Measurements from ENCODE around the gene CMTM1. TPM values are rescaled to one million over a fixed set of nuclear protein-coding genes. Genes with fewer than 3 reads are reported as not detected.
A peak's percentile ranks its signal among the peaks of the same experiment; 100 is the strongest.

The CMTM1 gene, protein sequence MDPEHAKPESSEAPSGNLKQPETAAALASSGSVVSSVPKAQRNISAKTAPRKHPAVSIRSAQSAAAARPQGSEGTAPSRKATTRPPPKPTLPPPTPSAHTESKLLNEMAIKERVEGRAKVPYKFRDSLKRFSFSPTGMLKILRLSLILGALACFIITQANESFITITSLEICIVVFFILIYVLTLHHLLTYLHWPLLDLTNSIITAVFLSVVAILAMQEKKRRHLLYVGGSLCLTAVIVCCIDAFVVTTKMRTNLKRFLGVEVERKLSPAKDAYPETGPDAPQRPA
- polyA plus RNA-seq (ENCODE audit: insufficient read length in 3 of 3) = 1 to 10 TPM; 6.8 to 9.3 (median 8.2) TPM
- long read RNA-seq, donor 1 = 0 reads
- long read RNA-seq, donor 2 = 0 reads
- long read RNA-seq, donor 3 = 0 reads
- long read RNA-seq, donor 4 = 0 reads
- long read RNA-seq, donor 5 = 0 reads
- long read RNA-seq, donor 6 = 0 reads
- long read RNA-seq, donor 7 = 0 reads
- long read RNA-seq, donor 8 = 0 reads
- long read RNA-seq, donor 9 = 0 reads
- long read RNA-seq, donor 10 = 0 reads
- long read RNA-seq, donor 11 = 0 reads
- long read RNA-seq, donor 12 = 0 reads
- long read RNA-seq, donor 13 = 0 reads
- long read RNA-seq, donor 14 = 0 reads
- long read RNA-seq, donor 15 = 0 reads
- long read RNA-seq, donor 16 = 0 reads

DNA sequence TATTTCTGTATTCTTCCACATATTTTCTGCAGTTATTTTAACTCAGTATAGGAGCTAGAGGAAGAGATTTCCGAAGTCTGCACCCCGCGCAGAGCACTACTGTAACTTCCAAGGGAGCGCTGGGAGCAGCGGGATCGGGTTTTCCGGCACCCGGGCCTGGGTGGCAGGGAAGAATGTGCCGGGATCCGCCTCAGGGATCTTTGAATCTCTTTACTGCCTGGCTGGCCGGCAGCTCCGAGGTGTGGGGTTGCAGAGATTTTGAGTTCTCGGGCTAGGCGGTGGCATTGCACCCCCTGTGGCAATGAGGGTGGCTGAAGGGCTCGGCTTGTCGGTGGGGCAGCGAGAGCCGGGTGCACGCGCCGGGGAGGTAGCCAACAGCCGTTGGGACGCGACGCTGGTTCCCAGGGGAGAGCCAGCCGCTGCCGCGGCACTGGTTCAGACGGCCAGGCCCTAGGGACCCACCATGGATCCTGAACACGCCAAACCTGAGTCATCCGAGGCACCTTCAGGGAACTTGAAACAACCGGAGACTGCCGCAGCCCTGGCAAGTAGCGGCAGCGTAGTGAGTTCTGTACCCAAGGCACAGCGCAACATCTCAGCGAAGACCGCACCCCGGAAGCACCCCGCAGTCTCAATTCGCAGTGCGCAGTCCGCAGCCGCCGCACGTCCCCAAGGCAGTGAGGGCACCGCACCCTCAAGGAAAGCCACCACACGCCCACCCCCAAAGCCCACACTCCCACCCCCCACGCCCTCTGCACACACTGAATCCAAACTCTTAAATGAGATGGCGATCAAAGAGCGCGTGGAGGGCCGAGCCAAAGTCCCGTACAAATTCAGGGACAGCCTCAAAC lies at the start of gene CMTM1:
Gene CMTM1 (plus strand): TSS at position 389 of the 851 bp plus-strand sequence. CDS start 75 bp downstream, at position 464.
- no peak for DNase-seq

DNA sequence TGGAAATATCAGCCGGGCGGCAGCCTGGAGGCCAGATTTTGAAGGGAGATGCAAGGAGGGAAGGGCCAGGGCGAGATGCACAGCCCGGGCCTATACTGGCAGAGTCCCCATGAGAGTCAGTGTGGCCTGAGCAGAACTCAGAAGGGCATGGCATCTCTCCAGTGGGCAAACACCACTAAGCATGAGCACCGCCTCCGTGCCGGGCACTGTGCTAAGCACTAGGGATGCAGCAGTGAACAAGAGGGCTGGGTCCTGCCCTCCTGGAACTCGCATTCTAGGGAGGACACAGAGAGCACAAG lies 49.8 kb upstream of the CMTM1 start:
- DNase-seq = no peak

DNA sequence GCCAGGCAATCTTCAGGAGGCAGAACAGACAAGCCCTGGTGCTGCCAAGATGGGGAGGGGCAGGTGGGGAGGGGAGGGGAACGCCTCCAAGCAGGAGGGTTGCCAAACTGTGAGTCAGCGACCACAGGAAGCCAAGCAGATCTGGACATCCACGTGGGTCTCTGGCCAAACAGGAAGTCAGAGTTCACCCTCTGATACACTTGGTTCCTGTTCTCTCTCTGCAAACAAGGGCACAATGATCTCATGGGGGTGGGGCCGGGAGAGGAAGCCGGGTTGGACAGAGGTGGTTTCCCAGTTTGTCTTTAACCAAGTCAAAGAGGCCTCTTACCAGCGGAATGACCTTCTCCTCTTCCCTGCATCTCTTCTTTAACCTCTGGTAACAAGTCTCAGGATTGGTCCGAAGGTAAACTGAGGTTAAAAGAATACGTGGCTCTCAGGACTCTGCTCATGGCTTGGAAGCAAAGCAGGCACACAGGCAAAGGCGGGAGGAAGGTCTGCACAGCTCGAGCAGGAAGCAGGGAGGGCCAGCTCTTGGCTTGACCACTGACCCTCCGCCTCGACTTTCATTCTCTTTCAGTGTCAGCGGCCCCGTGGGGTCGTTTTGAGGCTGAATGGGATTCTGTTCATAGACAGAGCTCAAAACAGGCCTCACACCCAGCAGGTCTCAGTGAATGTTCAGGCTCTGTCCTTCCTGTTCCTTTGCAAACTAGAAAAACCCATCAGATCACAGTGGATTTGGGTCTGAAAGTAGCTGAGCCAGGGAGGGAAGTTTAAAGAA lies 49.2 kb upstream of the CMTM1 start:
- peak; percentile 86 for DNase-seq

DNA sequence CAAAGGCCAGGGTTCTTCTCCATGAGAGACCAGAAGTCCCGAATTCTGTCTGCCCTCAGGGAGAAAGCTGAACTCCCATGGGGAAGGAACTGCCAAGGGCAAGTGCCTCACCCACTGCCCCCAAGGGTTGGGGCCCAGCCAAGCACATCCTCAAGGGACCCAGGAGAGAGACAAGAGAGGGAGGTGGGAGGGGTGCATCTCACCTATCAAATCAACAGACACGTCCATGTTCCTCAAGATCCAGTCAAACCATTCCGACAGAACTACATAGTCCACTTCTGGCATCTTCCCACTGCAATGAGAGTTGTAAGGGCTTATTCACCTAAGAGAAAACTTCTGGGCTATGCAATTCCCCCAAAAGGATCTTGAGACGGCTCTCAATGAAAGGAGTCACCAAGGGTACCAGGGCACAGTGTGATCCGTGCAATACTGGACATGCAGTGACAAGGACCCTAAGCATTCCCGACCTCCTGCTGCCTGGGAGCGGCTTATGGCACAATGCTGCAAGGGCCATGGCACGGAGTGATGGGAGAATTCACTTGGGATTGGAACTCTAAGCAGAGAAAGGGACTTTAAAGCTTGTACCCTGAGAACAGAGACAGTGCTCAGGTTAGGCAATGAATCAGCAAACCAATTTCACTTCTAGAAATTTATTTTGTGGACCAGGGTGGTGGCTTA lies 48.5 kb upstream of the CMTM1 start:
- DNase-seq = no peak

DNA sequence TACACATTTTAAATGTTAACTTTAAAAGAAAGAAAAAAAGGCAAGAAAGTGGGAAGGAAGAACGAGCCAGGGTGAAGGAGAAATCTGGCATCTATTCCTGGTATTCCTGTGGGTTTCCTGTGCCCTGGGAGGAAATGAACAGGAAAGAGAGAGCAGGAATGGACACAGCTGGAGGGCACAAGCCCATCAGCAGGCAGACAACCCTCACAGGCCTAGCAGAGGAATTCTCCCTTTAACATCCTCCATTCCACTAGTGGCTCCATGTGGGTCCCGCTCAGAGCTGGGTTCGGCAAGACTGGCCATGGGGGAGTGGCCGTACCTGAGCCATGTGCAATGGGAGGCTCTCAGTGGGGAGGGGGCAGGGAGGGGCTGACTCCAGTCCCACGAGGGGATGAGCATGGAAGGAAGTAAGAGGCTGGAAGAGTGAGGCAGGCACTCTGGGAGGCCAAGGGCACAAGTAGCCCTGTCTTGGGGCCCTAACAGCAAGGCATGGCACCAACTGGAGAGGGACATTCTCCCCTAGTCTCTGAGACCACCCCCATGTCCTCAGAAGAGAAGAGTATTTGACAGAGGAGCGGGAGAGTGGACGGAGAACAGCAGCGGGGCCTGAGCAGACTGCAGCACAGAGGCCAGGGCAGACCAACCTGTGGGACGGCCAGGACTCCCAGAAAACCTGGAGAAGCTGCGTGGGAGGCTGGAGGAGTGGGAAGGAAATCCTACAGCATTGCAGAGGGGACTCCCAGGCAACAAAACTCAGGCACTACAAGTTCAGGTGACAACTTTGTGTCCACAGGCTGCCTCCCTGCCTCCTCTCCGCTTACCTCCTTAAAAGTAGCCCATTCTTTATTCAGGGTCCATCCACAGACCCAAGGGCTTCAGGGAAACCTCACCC lies 46.5 kb upstream of the CMTM1 start:
- DNase-seq = no peak

DNA sequence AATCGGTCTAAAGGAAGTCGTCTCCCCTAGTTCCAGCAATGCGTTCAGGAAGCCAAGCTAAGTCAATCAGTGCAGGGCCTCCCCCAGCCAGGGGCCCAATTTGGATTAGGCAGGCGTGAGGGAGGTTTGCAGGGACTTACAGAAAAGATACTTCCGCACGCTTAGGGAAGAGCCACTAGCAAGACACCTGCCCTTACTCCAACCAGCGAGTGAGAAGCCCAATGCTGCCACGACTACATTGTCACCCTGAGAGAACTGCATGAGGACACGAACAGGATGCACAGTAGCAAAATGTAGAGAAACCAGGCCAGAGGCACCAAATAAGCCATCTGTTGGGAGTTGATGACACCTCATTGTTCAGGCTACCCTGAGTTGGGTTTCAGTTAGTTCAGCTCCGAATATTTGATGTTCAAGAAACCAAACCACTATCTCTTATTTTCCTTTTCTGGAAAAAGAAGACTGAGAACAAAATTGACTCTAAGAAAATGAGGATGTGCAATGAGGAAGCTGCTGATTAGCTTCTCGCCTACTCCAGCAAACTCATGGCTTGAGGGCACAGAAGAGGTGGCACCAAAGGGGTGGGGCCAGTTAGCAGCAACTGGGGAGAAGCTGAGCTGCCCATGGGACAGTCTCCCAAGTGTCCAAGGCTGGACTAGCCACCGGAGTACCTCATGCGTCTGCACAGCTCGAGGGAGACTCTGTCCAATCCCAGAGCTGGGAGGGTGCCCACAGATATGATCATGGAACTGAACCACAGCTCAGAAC lies 45.7 kb upstream of the CMTM1 start:
- no peak for DNase-seq

DNA sequence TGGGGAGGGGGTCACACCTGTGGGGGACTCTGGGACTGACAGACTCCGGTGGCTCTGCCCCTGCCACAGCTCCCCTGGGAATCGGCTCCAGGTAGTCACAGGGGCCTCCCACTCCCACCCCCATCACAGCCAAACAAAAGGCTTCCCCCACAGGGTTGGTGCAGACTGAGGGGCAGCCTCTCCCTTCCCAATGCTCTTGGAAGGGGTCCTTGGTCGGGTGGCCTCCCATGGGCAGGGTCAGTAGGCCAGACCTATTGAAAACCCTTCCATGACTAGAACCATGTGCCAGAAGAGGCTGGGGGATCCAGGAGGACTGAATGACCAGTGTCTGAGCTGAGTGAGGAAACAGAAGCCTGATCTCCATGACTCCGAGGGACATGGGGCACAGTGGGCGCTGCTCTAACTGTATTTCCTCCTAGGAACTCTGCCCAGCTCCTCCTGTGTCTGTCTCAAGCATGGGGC lies 45.0 kb upstream of the CMTM1 start:
- no peak for DNase-seq

DNA sequence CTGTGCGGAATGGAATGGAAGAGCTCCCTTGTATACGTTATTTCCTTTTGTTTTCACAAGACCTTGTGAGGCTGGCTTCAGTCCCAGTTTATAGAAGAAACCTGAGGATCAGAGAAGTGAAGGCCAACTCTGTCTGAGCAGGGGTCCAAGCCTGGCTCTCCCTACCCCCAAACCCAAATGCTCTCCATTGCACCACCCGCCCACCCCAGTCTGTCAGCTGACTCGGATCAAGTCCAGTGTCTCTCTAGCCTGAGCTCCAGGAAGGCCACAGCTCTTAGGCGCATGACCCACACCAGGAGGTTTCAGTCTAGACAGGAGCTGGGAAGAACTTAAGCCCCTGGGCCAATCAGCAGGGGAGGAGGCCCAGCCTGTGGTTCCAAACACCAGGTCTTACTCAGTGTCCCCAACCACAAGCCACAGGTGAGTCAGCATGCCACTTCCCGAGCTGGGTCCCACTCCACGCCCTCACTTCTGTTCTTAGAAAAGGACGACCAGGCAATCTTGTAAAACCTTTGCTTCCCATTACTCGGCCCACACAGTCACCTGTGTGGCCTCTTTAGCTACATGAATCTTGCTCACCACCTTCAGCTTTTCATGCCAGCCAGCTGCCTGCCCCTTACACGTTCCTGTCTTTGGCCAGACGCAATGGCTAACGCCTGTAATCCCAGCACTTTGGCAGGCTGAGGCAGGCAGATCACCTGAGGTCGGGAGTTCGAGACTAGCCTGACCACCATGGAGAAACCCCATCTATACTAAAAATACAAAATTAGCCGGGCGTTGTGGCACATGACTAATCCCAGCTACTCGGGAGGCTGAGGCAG lies 44.1 kb upstream of the CMTM1 start:
- no peak for DNase-seq

DNA sequence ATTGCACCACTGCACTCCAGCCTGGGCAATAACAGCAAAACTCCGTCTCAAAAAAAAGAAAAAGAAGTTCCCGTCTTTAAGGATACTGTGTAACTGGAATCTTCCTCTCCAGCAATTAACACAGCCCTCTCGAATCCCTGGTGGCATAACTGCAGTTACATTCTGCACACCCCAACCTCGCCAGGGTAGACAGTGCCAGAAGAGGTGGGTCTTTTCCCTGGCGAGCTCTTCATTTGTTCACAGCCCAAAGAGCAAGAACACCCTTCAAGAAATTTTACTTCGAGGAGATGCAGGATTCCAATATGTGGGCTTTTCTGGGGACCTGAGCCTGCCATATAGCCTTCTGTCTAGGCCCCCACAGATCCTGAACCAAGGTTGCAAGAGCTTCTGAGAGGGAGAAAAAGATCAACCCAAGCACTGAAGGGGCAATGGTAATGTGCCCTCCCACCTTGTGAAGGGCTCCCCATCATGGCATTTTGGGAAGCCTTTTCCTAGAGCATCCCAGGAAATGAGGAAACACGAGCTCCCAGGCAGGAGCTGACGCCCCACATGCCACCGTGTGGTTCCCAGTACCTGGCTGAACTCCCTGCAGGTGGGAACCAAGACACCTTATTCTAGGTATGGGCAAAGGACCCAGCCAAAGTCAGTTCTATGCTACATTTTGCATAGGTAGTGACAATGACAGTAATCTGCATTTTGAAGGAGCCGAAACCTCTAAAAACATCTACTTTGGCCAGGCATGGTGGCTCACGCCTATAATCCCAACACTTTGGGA lies 43.2 kb upstream of the CMTM1 start:
- no peak for DNase-seq

DNA sequence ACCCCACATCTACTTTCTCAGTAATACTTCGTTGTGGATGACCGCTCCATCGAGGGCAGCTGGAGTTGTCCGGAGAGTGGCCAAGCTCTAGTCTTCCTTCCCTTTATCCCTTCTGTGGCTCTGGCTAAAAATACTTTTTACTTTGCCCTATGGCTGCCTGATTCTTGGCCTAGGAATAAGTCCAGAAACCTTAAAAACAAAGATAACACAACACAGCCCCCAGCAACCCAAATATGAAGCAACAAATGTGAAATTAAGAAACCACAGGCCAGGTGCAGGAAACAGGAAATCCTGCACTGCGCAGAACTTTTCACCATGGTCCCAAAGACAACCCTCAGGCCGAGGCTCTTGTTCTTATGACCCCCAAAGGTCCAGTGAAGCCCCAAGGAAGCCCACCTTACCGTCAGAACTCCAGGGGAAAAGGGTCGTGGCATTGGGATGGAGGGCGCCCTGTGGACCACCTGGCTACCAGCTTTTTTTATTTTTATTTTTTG lies 42.3 kb upstream of the CMTM1 start:
- DNase-seq = no peak

DNA sequence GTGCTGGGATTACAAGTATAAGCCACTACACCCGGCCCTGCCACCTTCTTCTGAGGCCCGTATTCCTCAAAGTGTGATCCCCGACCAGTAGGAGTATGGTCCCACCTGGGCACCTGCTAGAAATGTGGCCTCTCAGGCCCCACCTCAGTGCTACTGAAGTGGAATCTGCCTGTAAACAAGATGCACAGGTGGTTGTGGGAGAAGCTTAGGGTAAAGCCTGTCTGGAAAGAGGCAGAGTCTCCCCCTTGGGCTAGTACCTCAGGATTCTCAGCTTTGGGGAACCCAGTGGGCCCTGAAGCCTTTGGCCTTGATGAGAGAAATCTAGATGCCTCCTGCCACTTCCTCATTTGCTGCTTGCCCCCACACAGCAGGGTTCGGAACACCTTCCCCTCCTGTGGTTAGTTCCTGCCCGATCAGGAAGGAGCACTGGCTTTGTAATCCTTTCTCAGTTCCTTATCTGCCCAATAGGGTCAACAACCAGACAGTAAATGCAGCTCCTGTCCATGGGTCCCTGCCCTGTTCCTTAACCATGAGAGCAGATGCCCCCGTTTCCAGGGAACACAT lies 41.6 kb upstream of the CMTM1 start:
- no peak for DNase-seq

DNA sequence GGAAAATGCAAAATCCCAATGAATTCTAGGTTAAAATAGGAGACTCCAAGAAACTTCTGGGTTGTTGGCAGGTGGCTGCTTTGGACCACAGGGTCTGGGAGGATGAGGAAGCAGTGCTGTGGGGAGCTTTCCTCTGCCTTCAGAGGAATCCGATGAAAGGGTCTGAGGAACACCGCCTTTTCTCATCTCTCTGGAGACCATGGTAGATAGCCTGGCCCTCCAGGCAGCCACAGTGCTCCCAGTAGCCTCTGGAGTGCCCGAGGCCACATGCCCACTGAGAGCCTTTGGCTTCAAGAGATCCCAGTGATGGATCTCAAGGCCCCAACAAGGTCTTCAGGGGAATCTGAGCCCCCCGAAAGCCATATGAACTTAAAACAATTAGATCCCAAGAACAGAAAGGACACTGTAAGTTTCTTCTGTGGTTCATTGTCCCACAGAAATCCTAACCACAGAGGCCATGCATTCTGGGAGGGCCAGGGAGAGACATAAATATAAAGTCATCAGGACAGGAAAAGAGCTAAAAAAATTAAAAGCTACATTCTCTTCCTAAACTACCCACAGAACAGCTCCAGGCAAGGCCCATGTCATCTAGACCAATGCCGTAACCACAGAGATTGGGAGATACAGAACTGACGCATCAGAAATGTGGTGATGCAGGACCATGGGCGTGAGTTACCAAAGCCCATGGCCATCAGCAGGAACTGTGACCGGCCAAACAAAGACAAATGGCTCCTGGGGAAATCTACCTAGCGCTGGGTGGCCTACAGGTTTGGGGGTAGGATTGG lies 40.7 kb upstream of the CMTM1 start:
- no peak for DNase-seq

DNA sequence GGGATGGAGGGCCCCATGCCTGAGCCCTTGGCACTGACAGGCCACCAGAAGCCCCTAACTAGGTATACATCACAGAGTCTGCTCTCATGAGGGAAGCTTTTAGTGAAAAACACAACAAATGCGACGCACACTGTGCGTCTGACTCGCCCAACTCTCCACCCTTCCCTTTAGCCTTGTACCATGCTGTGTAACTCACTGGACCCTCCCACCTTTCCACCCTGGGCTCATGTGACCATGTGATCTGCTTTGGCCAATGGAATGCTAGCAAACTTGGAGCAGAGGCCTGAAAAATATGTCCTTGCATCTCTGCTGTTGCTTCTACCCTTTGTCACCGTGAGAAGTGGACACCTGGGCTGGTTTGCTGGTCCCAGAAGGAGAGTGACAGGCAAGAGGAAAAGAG lies 37.9 kb upstream of the CMTM1 start:
- DNase-seq = no peak

DNA sequence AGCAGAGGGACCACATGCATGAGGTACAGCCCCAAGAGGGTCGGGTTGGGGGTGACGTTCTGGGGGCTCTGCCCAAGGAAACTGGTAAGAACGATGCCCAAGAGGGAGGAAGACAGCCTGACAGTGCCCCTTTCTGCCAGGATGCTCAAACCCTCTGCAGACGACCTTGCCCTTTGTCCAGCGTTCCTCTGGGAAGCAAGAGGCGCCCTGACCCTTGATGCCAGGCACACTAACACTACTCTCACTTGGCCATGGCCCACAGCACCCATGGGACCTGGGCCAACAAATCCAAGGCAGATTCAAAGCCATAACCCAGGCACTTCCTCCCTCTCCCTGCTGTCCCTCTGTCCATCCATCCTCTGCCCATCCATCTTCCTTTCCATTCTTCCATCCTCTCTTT lies 36.8 kb upstream of the CMTM1 start:
- no peak for DNase-seq

DNA sequence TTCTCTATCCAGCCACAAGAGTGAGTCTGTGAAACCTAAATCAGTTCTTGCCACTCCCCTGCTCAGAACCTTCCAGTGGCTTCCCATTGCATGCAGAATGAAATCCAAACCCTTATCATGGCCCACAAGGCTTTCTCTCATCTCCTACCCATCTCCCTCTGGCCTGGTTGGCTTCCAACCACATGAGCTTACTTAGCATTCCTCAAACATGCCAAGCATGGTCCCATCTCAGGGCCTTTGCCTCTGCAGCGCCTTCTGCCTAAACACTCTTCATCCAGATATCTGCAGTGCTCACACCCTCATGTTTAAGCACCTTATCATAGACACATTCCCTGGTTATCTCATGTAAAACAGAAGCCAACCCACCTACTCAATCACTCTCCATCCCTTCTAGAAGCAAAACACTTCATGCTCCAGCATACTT lies 31.9 kb upstream of the CMTM1 start:
- no peak for DNase-seq

DNA sequence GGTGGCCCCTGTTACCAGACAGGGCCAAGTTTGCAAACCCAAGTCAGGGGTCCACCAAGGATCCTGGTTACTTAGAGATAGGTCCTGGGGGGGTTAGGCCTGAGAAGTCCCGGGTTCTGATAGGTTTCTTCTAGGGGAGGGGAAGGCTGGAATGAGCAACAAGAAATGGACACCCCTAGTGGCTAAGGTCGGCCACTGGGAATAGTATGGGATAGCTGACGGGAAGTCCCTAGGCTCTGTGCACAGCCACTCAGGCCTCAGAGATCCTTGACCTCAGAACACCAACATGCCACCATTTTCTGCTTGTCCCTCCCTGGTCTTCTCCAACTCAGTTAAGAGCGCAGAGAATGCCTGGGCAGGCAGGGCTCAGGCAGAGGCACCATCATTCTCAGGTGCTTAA lies 29.7 kb upstream of the CMTM1 start:
- no peak for DNase-seq
